Calu3 (cell line): ENCODE results near the gene NETO1. TPM values are rescaled to one million over a fixed set of nuclear protein-coding genes. Genes with fewer than 3 reads are reported as not detected.

Experiments used
- BruUV-seq: library from RNA; stranded (reverse); fragments of 400-500 nt; replicated peaks from 2 replicates; lab custom pipeline; 2021; lab: Mats Ljungman, UMichigan
- CTCF ChIA-PET: fragments of 300-600 bp; sonication (Branson Sonifier 250); formaldehyde crosslinking; loops from one replicate; lab custom pipeline; 2022; ENCODE audit warnings: antibody characterized with exemption; lab: Charles Lee
- DNase-seq: peaks from one replicate; pipeline ENCODE4 v3.0.0; 2022
- H3K27ac Mint-ChIP-seq: one replicate; pipeline ENCODE4 v1.8.0; 2022; ENCODE audit warnings: mixed read lengths; ENCODE audit not compliant: unreplicated experiment
- H3K27me3 Mint-ChIP-seq: one replicate; pipeline ENCODE4 v1.8.0; 2022; ENCODE audit warnings: mixed read lengths; ENCODE audit not compliant: unreplicated experiment
- H3K36me3 Mint-ChIP-seq: one replicate; pipeline ENCODE4 v1.8.0; 2022; ENCODE audit warnings: mild to moderate bottlenecking, moderate library complexity, mixed read lengths; ENCODE audit not compliant: insufficient read depth, unreplicated experiment
- H3K4me1 Mint-ChIP-seq: one replicate; pipeline ENCODE4 v1.8.0; 2022; ENCODE audit warnings: mild to moderate bottlenecking, low read depth, mixed read lengths; ENCODE audit not compliant: unreplicated experiment
- H3K4me3 Mint-ChIP-seq: one replicate; pipeline ENCODE4 v1.8.0; 2022; ENCODE audit warnings: mild to moderate bottlenecking, low read depth, moderate library complexity, mixed read lengths; ENCODE audit not compliant: unreplicated experiment
- H3K9me3 Mint-ChIP-seq: one replicate; pipeline ENCODE4 v1.8.0; 2022; ENCODE audit warnings: low read depth, mixed read lengths; ENCODE audit not compliant: unreplicated experiment
- CTCF ChIP-seq: fragments of 200-600 bp; IDR thresholded peaks from one replicate; pipeline ENCODE4 v1.8.0; 2022; ENCODE audit warnings: antibody characterized with exemption; ENCODE audit not compliant: unreplicated experiment
- intact Hi-C: fragments of 100-400 bp; cut with micrococcal nuclease; formaldehyde crosslinking; loops from one replicate; pipeline ENCODE4 v1.10.0; 2022; ENCODE audit not compliant: unreplicated experiment
- total RNA-seq: library from RNA; stranded (reverse); gene quantifications from 2 replicates; pipeline ENCODE4 v1.2.3, GENCODE V29; 2022

Gene NETO1
- total RNA-seq, 1 experiment from 2014 or later: not detected

DNA sequence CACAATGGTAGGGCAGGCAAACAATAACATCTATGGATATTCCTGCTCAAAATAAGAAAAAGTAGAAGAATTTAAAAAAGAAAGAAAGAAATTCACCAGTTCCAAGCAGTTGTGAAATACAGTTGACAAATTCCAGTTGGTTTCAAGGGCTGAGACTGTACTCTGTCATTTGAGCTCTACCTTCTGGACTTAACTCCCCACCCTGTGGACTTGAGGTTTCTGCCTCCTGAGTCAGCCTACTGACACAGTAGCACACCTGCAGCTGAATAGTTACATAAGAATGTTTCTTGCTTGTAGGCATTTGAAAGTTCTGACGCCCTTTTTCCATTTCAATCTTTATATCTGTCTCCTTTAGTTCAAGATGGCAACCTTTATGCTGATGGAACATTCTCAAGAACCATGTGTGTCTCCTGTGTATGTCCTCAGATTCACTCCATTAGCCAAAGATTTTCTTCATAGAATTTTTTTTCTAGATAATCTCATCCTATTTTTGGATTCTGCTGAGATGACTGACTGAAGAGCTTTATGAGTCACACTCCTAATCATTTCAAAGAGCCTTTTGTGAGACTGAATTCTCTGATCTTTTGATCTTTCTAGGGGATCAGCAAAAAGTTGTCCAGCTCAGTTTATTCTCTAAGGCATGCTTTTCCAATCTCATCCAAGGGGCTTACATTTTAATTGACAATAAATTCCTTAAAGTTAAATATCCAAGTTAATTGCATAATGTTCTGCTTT, 19.1 kb downstream of the NETO1 start:
- no TSS peak for BruUV-seq

DNA sequence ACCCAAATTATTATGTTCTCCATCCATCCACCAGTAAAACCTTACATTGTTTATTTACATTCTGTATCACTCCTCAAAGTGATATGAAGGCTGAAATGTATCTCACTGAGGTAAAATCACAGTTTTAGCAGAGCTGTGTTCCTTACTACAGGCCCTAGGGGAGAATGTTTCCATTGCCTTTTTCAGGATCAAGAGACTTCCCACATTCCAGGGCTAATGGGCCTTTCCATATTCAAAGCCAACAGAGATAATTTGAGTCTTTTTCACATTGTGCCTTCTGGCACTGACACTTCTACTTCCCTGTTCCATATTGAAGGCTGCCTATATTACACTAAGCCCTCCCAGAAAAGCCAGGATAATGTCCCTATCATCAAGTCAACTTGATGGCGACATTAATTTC, 20.0 kb downstream of the NETO1 start:
- DNase-seq: no peak
- Mint-ChIP-seq H3K27me3 (no peaks in the 10 kb centered on the region), H3K27ac (no peak overlapping the region), H3K36me3 (no peaks in the 10 kb centered on the region), H3K4me3 (no peak overlapping the region), H3K9me3 (peaks cover 22% of the 10 kb centered on the region), H3K4me1 (peaks cover 27% of the 10 kb centered on the region)
- no peak for TF ChIP-seq CTCF
- CTCF ChIA-PET: no interaction called here
- no TSS peak for BruUV-seq
- intact Hi-C loops: no loop called here

More for the DNA sequence above, 19.1 kb downstream of the NETO1 start:
- CTCF ChIA-PET: no interaction called here
- H3K9me3 Mint-ChIP-seq: peaks cover 22% of the 10 kb centered on the region
- H3K4me3 Mint-ChIP-seq: no peak overlapping the region
- peaks cover 27% of the 10 kb centered on the region for H3K4me1 Mint-ChIP-seq
- no peak for TF ChIP-seq CTCF
- DNase-seq: peak; percentile 24
- no peaks in the 10 kb centered on the region for H3K27me3 Mint-ChIP-seq
- intact Hi-C loops: no loop called here
- no peak overlapping the region for H3K27ac Mint-ChIP-seq
- no peaks in the 10 kb centered on the region for H3K36me3 Mint-ChIP-seq

DNA sequence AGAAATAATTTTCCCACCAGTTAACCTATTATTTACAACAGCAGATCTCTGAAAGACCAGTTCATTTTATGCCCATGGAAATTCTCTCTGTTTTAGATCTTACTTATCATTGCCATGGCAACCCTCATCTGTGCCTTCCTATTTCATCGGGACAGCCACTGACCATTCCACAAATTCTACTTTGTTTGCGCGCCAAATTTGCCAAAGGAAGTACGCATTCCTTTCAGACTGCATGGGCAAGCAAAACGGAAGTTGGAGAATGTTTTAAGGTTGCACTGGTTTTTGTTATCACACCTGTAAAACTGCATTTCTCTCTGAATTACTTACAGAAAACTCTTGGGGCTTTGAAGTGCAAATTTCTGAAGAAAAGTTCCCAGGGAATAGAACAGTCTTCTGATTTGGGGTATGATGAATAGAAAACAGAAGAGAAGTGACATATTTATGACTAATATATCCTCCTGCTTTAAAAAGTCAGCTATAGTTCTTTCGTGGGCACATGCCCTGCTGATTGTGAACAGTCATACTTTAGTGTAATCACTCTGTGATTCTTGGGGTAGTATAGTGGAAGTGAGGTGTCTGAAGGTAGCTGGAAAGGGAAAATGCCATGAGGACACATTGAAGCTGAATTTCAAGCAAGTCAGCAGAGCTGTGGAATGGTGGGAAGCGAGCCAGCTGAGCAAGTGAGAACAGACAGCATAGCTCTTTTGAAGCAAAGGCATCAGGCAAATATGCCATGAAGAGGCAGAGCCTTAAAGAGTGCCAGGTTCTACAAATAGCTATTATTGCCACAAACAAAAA, 20.9 kb downstream of the NETO1 start:
- Mint-ChIP-seq H3K36me3 (no peaks in the 10 kb centered on the region), H3K27ac (no peak overlapping the region), H3K27me3 (no peaks in the 10 kb centered on the region), H3K4me1 (peaks cover 27% of the 10 kb centered on the region), H3K4me3 (no peak overlapping the region), H3K9me3 (peaks cover 22% of the 10 kb centered on the region)
- intact Hi-C loops: no loop called here
- TF ChIP-seq CTCF: no peak
- BruUV-seq: no TSS peak
- CTCF ChIA-PET: interaction anchor here (0.6 kb wide), 1 partner anchor 968 kb away, joined by 4 read pairs; no protein-coding TSS in a partner anchor
- no peak for DNase-seq

GRCh38 chr18:72843743-72844142, 24.0 kb downstream of the NETO1 start:
- Mint-ChIP-seq H3K4me3 (no peak overlapping the region), H3K4me1 (peaks cover 7% of the 10 kb centered on the region), H3K27me3 (no peaks in the 10 kb centered on the region), H3K27ac (no peak overlapping the region), H3K9me3 (peaks cover 13% of the 10 kb centered on the region), H3K36me3 (no peaks in the 10 kb centered on the region)
- no TSS peak for BruUV-seq
- CTCF ChIA-PET: no interaction called here
- TF ChIP-seq CTCF: no peak
- no peak for DNase-seq
- intact Hi-C loops: no loop called here
